Measurements from ENCODE around the gene BPIFB2. TPM values are rescaled to one million over a fixed set of nuclear protein-coding genes. Genes with fewer than 3 reads are reported as not detected.

The BPIFB2 gene
- polyA plus RNA-seq, 1 donor from 2014 or later = not detected

- no peaks in the 10 kb centered on the region for H3K9me3 ChIP-seq (ENCODE audit: low read length)
- H2AFZ ChIP-seq (ENCODE audit: low read depth, low read length) = no peak overlapping the region
- H3K4me2 ChIP-seq (ENCODE audit: low read length) = no peak overlapping the region
- no peaks in the 10 kb centered on the region for H3K36me3 ChIP-seq (ENCODE audit: insufficient read depth, low read length)
- H3K79me2 ChIP-seq (replicated peaks; ENCODE audit: insufficient read depth, low read length) = no peaks in the 10 kb centered on the region
- H4K20me1 ChIP-seq (ENCODE audit: insufficient read depth) = no peaks in the 10 kb centered on the region
- TF ChIP-seq CTCF (IDR thresholded peaks at IDR 0.05; ENCODE audit: poor library complexity, severe bottlenecking) (no peak), TAF1 (IDR thresholded peaks at IDR 0.05; ENCODE audit: low read depth) (no peak), EP300 (conservative IDR thresholded peaks at IDR 0.05; ENCODE audit: poor library complexity, severe bottlenecking) (no peak), EZH2 (IDR thresholded peaks at IDR 0.05; ENCODE audit: borderline replicate concordance, insufficient read depth, low read length, poor library complexity, severe bottlenecking) (no peak), POLR2AphosphoS5 (IDR thresholded peaks at IDR 0.05) (no peak), RAD21 (conservative IDR thresholded peaks at IDR 0.05) (no peak), MXI1 (conservative IDR thresholded peaks at IDR 0.05; ENCODE audit: poor library complexity, severe bottlenecking) (no peak), SMC3 (conservative IDR thresholded peaks at IDR 0.05; ENCODE audit: poor library complexity) (no peak)
- TF ChIP-seq, protein P1, sequence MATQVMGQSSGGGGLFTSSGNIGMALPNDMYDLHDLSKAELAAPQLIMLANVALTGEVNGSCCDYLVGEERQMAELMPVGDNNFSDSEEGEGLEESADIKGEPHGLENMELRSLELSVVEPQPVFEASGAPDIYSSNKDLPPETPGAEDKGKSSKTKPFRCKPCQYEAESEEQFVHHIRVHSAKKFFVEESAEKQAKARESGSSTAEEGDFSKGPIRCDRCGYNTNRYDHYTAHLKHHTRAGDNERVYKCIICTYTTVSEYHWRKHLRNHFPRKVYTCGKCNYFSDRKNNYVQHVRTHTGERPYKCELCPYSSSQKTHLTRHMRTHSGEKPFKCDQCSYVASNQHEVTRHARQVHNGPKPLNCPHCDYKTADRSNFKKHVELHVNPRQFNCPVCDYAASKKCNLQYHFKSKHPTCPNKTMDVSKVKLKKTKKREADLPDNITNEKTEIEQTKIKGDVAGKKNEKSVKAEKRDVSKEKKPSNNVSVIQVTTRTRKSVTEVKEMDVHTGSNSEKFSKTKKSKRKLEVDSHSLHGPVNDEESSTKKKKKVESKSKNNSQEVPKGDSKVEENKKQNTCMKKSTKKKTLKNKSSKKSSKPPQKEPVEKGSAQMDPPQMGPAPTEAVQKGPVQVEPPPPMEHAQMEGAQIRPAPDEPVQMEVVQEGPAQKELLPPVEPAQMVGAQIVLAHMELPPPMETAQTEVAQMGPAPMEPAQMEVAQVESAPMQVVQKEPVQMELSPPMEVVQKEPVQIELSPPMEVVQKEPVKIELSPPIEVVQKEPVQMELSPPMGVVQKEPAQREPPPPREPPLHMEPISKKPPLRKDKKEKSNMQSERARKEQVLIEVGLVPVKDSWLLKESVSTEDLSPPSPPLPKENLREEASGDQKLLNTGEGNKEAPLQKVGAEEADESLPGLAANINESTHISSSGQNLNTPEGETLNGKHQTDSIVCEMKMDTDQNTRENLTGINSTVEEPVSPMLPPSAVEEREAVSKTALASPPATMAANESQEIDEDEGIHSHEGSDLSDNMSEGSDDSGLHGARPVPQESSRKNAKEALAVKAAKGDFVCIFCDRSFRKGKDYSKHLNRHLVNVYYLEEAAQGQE (IDR thresholded peaks at IDR 0.05; ENCODE audit: borderline replicate concordance) = no peak
- H3F3A ChIP-seq (ENCODE audit: insufficient read depth, low read length, poor library complexity, severe bottlenecking) = no peaks in the 10 kb centered on the region
- no peak overlapping the region for H3K9ac ChIP-seq (ENCODE audit: low read length)
- H3K27ac ChIP-seq (ENCODE audit: low read length) = no peak overlapping the region
- H3K9me2 ChIP-seq (ENCODE audit: insufficient read depth, low read length) = no peaks in the 10 kb centered on the region
- no peaks in the 10 kb centered on the region for H3K27me3 ChIP-seq (ENCODE audit: insufficient read depth, low read depth, low read length)
- H3K4me3 ChIP-seq (ENCODE audit: low read length) = no peak overlapping the region
Observed at GRCh38 chr20:33054381-33054780, 46.9 kb downstream of the BPIFB2 start.

DNA sequence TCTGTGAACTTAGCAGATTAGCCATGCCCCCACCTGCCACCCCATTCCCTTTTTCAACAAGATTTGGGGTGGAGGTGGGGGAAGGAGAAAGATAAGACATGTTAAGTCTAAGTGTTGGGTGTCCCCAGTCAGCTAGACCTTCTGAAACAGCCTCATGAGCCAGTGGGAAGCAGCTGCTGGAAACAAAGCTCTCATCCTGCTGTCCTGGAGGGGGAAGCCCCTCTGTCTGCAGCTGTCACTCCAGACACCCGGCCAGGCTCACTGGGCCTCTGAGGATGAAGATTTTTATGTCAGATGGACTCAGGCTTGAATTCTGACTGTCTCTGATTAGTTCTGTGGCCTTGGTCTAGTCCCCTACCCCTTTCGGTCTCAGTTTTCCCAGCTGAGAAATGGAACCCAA is 47.3 kb downstream of the BPIFB2 start:
- Histone ChIP-seq H3K4me3 (ENCODE audit: low read length) (no peak overlapping the region), H3K27me3 (ENCODE audit: insufficient read depth, low read depth, low read length) (no peaks in the 10 kb centered on the region), H3K36me3 (ENCODE audit: insufficient read depth, low read length) (no peaks in the 10 kb centered on the region), H3K9me2 (ENCODE audit: insufficient read depth, low read length) (no peaks in the 10 kb centered on the region), H3K79me2 (replicated peaks; ENCODE audit: insufficient read depth, low read length) (no peaks in the 10 kb centered on the region), H3K4me2 (ENCODE audit: low read length) (no peak overlapping the region), H3K27ac (ENCODE audit: low read length) (no peak overlapping the region), H3K9ac (ENCODE audit: low read length) (no peak overlapping the region), H3F3A (ENCODE audit: insufficient read depth, low read length, poor library complexity, severe bottlenecking) (no peaks in the 10 kb centered on the region), H3K9me3 (ENCODE audit: low read length) (no peaks in the 10 kb centered on the region), H2AFZ (ENCODE audit: low read depth, low read length) (no peak overlapping the region), H4K20me1 (ENCODE audit: insufficient read depth) (no peaks in the 10 kb centered on the region)
- TF ChIP-seq SMC3 (conservative IDR thresholded peaks at IDR 0.05; ENCODE audit: poor library complexity) = no peak
- TF ChIP-seq RAD21 (conservative IDR thresholded peaks at IDR 0.05) = no peak
- no peak for TF ChIP-seq TAF1 (IDR thresholded peaks at IDR 0.05; ENCODE audit: low read depth)
- TF ChIP-seq, protein P1 (IDR thresholded peaks at IDR 0.05; ENCODE audit: borderline replicate concordance) = no peak
- TF ChIP-seq EP300 (conservative IDR thresholded peaks at IDR 0.05; ENCODE audit: poor library complexity, severe bottlenecking) = no peak
- TF ChIP-seq EZH2 (IDR thresholded peaks at IDR 0.05; ENCODE audit: borderline replicate concordance, insufficient read depth, low read length, poor library complexity, severe bottlenecking) = no peak
- no peak for TF ChIP-seq CTCF (IDR thresholded peaks at IDR 0.05; ENCODE audit: poor library complexity, severe bottlenecking)

Data from neural cell (in vitro differentiated cells).